ENCODE data around the gene ZYG11B.

DNA sequence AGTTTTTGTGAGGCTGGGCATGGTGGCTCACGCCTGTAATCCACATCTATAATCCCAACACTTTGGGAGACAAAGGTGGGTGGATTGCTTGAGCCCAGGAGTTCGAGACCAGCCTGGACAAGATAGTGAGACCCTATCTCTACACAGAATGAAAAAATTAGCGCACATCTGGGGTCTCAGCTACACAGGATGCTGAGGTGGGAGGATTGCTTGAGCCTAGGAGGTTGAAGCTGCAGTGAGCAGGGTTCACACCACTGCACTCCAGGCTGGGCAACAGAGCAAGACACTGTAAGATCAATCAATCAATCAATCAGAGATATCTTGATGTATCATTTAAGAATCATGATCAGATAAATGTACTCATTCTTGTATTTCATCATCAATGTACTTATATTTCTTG is 7.1 kb downstream of the ZYG11B start:
- TF ChIP-seq, protein P1, sequence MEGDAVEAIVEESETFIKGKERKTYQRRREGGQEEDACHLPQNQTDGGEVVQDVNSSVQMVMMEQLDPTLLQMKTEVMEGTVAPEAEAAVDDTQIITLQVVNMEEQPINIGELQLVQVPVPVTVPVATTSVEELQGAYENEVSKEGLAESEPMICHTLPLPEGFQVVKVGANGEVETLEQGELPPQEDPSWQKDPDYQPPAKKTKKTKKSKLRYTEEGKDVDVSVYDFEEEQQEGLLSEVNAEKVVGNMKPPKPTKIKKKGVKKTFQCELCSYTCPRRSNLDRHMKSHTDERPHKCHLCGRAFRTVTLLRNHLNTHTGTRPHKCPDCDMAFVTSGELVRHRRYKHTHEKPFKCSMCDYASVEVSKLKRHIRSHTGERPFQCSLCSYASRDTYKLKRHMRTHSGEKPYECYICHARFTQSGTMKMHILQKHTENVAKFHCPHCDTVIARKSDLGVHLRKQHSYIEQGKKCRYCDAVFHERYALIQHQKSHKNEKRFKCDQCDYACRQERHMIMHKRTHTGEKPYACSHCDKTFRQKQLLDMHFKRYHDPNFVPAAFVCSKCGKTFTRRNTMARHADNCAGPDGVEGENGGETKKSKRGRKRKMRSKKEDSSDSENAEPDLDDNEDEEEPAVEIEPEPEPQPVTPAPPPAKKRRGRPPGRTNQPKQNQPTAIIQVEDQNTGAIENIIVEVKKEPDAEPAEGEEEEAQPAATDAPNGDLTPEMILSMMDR (IDR thresholded peaks at IDR 0.05; ENCODE audit: extremely low read depth in 1 of 2, insufficient read depth in 1 of 2, low read depth in 1 of 2, low read length in 2 of 2): no peak
- TF ChIP-seq MAX (IDR thresholded peaks at IDR 0.05; ENCODE audit: insufficient read depth, insufficient read length): no peak
